Measurements from ENCODE around the gene NDFIP1.
"Not testable (repeated sequence)": the region's sequence is repeated elsewhere in the genome, so short reads cannot be mapped to it uniquely, and the experiment has no call there.

Gene NDFIP1

DNA sequence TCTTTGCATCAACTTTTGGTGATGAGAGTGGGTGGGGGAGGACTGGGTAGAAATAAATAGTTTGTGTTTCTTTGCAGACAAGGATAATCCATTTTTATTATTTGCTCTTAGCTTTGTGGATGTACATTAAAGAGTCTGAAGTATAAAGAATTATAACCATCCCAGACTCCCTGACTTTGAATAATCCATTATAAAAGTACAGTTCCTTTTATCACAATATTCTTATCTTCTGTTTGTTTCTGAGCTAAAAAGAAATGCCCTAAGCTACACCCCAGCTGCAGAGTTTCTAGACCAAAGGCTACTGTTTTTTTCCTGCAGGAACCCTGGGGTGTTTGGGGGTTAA is 77.9 kb downstream of the NDFIP1 start:
- no peak for DNase-seq (ENCODE audit: low read depth)
- H3K4me3 ChIP-seq (ENCODE audit: low read length) = no peak overlapping the region
- TF ChIP-seq, protein P1, sequence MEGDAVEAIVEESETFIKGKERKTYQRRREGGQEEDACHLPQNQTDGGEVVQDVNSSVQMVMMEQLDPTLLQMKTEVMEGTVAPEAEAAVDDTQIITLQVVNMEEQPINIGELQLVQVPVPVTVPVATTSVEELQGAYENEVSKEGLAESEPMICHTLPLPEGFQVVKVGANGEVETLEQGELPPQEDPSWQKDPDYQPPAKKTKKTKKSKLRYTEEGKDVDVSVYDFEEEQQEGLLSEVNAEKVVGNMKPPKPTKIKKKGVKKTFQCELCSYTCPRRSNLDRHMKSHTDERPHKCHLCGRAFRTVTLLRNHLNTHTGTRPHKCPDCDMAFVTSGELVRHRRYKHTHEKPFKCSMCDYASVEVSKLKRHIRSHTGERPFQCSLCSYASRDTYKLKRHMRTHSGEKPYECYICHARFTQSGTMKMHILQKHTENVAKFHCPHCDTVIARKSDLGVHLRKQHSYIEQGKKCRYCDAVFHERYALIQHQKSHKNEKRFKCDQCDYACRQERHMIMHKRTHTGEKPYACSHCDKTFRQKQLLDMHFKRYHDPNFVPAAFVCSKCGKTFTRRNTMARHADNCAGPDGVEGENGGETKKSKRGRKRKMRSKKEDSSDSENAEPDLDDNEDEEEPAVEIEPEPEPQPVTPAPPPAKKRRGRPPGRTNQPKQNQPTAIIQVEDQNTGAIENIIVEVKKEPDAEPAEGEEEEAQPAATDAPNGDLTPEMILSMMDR (conservative IDR thresholded peaks at IDR 0.05; ENCODE audit: low read length) = no peak

DNA sequence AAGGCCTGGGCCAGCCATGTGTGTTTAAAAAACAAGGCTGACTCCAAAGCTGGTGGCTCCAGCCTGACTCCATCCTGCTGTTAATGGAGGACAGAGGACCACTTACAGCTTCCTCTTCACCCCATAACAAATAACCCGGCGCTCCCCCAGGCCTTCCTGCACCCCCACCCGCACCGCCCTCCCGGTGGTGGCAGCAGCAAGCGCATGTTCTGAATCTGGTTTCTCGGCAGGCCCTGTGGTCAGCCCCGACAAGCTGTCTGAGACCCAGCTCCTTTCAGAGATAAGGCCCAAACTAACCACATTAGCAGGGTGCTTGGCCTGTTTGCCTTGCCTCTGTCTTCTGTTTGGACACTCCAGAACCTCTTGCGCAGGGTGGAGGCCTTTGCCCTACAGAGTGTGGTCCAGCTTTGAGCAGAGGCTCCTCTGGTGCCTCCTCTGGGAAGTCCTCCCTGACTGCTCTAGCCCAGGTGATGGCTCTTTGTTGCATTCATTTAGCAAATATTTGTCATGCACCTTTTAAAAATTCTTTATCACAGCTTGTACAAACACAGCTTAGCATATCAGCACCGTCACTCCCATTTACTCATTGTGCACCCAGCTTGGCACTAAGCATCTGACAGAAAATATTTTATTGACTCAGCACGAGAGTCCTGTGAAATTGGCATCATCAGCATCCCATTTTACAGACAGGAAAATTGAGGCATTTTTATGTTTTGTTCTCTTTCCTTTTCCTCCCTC is 78.4 kb downstream of the NDFIP1 start:
- TF ChIP-seq, protein P1 (conservative IDR thresholded peaks at IDR 0.05; ENCODE audit: low read length) = no peak
- H3K4me3 ChIP-seq (ENCODE audit: low read length) = no peak overlapping the region
- no peak for DNase-seq (ENCODE audit: low read depth)

DNA sequence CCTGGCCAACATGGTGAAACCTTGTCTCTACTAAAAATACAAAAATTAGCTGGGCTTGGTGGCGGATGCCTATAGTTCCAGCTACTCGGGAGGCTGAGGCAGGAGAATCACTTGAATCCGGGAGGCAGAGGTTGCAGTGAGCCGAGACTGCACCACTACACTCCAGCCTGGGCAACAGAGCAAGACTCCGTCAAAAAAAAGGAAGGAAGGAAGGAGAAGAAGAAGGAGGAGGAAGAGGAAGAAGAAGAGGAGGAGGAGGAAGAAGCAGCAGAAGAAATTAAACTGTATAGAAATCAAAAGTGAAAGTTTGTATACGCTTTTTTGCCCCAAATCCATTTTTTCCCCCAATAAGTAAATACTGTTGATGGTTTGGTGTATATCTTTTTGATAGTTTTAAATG is 80.1 kb downstream of the NDFIP1 start:
- not testable (repeated sequence) for DNase-seq (ENCODE audit: low read depth); H3K4me3 ChIP-seq (ENCODE audit: low read length)

GRCh38 chr5:142189813-142190212 is 81.2 kb downstream of the NDFIP1 start:
- H3K4me3 ChIP-seq (ENCODE audit: low read length) = no peak overlapping the region
- TF ChIP-seq, protein P1 (conservative IDR thresholded peaks at IDR 0.05; ENCODE audit: low read length) = no peak
- DNase-seq (ENCODE audit: low read depth) = no peak

GRCh38 chr5:142191776-142192175 is 83.2 kb downstream of the NDFIP1 start:
- TF ChIP-seq, protein P1 (conservative IDR thresholded peaks at IDR 0.05; ENCODE audit: low read length) = no peak
- DNase-seq (ENCODE audit: low read depth) = no peak

GRCh38 chr5:142192286-142193113 is 83.9 kb downstream of the NDFIP1 start:
- DNase-seq (ENCODE audit: low read depth) = no peak
- TF ChIP-seq, protein P1 (conservative IDR thresholded peaks at IDR 0.05; ENCODE audit: low read length) = no peak
- H3K4me3 ChIP-seq (ENCODE audit: low read length) = no peak overlapping the region

More at GRCh38 chr5:142191776-142192175, 83.2 kb downstream of the NDFIP1 start:
- no peak overlapping the region for H3K4me3 ChIP-seq (ENCODE audit: low read length)

DNA sequence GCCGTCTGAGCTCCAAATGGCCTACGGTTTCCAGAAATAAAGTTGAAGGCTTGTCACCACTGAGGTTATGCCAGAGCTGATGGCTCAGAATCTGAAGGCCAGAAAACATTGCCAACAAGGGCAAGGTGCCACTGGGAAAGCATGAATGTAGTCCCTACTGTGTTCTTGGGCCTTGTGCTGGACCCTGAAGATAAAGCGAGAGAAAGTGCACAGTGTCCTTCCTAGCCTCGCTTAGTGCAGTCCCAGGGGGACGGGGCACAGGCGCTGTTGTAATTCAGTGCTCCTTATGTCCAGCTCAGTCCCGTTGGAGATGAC is 84.5 kb downstream of the NDFIP1 start:
- TF ChIP-seq, protein P1 (conservative IDR thresholded peaks at IDR 0.05; ENCODE audit: low read length) = no peak
- DNase-seq (ENCODE audit: low read depth) = no peak

More for the DNA sequence above, 84.5 kb downstream of the NDFIP1 start:
- H3K4me3 ChIP-seq (ENCODE audit: low read length) = no peak overlapping the region
